ENCODE data around the gene CDK5RAP2.

DNA sequence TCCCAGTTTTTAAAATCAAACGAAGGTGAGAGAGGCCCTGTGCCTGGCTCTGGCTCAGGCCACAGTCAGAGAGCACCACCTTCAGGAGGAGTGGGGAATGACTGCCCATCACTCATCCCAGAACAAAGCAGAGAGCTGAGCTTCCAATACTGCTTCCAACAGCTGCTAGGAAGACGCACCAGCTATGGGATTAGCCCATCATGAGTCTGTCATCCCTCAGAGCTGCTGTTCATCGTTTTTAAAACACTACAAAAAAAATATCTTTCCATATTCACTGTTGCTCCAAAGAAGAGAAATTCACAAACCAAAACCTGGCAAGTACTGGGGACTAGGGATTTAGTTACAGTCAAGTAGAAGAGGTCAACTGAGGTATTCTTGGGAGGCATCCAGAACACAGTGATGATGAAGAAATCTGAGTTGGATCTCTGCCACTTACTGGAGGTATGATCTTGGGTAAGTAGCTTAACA lies 102.4 kb downstream of the CDK5RAP2 start:
- no peak for TF ChIP-seq EZH2 (IDR thresholded peaks at IDR 0.05; ENCODE audit: borderline replicate concordance, low read depth, low read length, severe bottlenecking)
- TF ChIP-seq, protein P1, sequence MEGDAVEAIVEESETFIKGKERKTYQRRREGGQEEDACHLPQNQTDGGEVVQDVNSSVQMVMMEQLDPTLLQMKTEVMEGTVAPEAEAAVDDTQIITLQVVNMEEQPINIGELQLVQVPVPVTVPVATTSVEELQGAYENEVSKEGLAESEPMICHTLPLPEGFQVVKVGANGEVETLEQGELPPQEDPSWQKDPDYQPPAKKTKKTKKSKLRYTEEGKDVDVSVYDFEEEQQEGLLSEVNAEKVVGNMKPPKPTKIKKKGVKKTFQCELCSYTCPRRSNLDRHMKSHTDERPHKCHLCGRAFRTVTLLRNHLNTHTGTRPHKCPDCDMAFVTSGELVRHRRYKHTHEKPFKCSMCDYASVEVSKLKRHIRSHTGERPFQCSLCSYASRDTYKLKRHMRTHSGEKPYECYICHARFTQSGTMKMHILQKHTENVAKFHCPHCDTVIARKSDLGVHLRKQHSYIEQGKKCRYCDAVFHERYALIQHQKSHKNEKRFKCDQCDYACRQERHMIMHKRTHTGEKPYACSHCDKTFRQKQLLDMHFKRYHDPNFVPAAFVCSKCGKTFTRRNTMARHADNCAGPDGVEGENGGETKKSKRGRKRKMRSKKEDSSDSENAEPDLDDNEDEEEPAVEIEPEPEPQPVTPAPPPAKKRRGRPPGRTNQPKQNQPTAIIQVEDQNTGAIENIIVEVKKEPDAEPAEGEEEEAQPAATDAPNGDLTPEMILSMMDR (IDR thresholded peaks at IDR 0.05; ENCODE audit: borderline replicate concordance, extremely low read depth, low read length, poor library complexity, severe bottlenecking) = peak; percentile 76
